ENCODE measurements around the gene STAT2.
A peak's percentile ranks its signal among the peaks of the same experiment; 100 is the strongest.

DNA sequence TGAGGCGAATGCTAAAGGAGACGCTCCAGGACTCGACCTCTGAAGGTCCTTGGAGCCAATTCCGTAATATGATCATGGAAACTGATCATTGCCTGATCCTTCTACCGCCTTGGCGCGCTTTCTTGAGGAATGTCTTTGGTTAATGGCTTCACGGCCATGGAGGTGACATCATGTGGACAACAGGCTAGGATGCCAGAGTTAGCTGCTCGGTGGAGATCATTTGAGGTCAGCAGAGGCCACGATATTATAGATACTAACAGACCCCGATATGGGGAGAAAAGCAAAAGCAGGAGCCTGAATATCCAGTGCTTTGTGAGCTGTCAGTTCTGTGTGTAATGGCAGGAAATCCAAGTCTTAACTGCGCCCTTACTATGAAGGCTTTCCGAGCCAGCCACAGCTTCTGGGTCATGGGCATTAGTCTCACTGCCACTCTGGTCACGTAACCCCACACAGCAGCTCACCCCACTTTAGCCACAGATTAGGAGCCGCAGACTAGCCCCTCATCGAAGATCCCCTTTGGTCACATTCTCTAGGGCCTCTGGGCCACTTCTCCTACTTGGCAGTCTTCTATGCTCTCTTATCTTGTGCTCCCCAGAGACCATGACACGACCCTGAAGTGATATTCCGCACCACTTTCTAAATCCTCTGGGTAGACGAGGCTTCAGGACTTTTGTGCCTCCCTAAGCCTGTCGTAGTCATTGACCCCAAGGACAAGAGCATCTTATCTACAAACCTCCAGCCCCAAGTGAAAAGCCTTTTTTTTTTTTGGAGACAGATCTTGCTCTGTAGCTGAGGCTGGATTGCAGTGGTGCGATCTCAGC, 59.1 kb downstream of the STAT2 start:
- TF ChIP-seq, protein P1, sequence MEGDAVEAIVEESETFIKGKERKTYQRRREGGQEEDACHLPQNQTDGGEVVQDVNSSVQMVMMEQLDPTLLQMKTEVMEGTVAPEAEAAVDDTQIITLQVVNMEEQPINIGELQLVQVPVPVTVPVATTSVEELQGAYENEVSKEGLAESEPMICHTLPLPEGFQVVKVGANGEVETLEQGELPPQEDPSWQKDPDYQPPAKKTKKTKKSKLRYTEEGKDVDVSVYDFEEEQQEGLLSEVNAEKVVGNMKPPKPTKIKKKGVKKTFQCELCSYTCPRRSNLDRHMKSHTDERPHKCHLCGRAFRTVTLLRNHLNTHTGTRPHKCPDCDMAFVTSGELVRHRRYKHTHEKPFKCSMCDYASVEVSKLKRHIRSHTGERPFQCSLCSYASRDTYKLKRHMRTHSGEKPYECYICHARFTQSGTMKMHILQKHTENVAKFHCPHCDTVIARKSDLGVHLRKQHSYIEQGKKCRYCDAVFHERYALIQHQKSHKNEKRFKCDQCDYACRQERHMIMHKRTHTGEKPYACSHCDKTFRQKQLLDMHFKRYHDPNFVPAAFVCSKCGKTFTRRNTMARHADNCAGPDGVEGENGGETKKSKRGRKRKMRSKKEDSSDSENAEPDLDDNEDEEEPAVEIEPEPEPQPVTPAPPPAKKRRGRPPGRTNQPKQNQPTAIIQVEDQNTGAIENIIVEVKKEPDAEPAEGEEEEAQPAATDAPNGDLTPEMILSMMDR (IDR thresholded peaks at IDR 0.05) = peak in 1 of 3 donors; percentile 15
- no peak for TF ChIP-seq POLR2A (IDR thresholded peaks at IDR 0.05)
- TF ChIP-seq POLR2AphosphoS5 (IDR thresholded peaks at IDR 0.05) = peak; percentile 23 to 82 (median 27)
